Ecto neural progenitor cell (in vitro differentiated cells): ENCODE results near the gene CNTROB.
"Not testable (repeated sequence)": the region's sequence is repeated elsewhere in the genome, so short reads cannot be mapped to it uniquely, and the experiment has no call there.

Experiments used
- DNase-seq: peaks from one replicate; pipeline ENCODE4 v3.0.0-alpha.2; 2018; ENCODE audit warnings: low spot score

Gene CNTROB

GRCh38 chr17:7946441-7946840, 14.4 kb downstream of the CNTROB start:
- DNase-seq = no peak

- DNase-seq = no peak
Measured at GRCh38 chr17:7947651-7948050, 15.6 kb downstream of the CNTROB start.

DNA sequence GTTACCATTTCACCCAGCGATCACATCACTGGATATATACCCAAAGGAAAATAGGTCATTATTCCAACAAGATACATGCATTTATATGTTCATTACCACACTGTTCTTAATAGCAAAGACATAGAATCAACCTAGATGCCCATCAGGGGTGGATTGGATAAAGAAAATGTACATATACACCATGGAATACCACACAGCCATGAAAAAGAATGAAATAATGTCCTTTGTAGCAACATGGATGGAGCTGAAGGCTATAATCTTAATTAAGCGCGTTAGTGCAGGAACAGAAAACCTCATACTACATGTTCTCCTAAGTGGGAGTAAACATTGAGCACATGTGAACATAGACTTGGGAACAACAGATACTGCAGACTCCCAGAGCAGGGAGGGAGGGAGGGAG, 18.6 kb downstream of the CNTROB start:
- DNase-seq = no peak

GRCh38 chr17:7951143-7951792, 19.3 kb downstream of the CNTROB start:
- DNase-seq = no peak

DNA sequence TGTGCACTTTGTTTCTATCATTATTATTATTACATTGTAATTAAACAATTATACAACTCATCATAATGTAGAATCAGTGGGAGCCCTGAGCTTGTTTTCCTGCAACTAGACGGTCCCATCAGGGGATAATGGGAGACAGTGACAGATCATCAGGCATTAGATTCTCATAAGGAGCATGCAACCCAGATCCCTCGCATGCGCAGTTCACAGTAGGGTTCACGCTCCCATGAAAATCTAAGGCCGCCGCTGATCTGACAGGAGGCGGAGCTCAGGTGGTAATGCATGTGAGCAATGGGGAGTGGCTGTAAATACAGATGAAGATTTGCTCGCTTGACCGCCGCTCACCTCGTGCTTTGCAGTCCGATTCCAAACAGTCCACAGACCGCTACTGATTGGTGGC, 21.3 kb downstream of the CNTROB start:
- DNase-seq = not testable (repeated sequence)

- no peak for DNase-seq
Measured at GRCh38 chr17:7955414-7956227, 23.6 kb downstream of the CNTROB start.

- no peak for DNase-seq
Measured at GRCh38 chr17:7956228-7956965, 24.4 kb downstream of the CNTROB start.

GRCh38 chr17:7959503-7960253, 27.7 kb downstream of the CNTROB start:
- no peak for DNase-seq

DNA sequence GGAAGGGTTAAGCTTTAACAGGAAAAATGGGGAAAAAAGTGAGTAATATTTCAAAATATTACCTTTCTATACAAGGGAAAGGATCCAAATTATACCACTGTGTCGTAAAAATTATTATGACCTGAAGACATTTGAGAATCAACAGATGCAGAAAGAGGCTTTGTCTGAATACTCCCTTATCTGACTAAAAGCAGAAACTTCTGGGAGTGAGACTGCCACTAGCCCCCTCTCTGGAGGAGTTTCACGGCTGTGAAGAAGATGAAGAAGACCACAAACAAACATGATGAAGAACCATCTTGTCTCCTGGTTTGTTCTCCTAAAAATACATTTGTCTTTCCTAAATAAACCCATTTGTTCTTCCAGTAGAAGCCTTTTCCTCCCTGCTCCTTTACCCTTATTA, 29.4 kb downstream of the CNTROB start:
- no peak for DNase-seq

DNA sequence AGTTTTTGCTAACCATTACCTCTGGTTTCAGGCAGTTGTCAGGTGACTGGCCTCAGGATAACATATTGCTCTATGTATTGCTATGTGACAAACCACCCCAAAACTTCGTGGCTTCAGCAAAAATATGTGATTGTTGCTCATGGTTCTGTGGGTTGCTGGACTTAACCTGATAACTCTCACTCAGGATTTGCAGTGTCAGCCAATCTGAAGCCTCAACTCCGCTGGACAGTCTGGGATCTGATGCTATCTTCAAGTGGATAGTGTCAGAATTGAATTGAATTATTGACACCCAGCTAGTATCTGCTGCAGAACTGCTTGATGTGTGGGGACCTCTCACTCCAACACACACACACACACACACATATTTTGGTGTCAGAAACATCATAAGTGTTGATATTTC, 35.7 kb downstream of the CNTROB start:
- no peak for DNase-seq

GRCh38 chr17:7969433-7969832, 37.4 kb downstream of the CNTROB start:
- DNase-seq = no peak

GRCh38 chr17:7971651-7972050, 39.6 kb downstream of the CNTROB start:
- DNase-seq = no peak

GRCh38 chr17:7972131-7972785, 40.3 kb downstream of the CNTROB start:
- DNase-seq = no peak

- no peak for DNase-seq
Measured at GRCh38 chr17:7974638-7975131, 42.7 kb downstream of the CNTROB start.

GRCh38 chr17:7977039-7977438, 45.0 kb downstream of the CNTROB start:
- no peak for DNase-seq

GRCh38 chr17:7977805-7978204, 45.8 kb downstream of the CNTROB start:
- no peak for DNase-seq

- no peak for DNase-seq
Measured at GRCh38 chr17:7982173-7982572, 50.2 kb downstream of the CNTROB start.

DNA sequence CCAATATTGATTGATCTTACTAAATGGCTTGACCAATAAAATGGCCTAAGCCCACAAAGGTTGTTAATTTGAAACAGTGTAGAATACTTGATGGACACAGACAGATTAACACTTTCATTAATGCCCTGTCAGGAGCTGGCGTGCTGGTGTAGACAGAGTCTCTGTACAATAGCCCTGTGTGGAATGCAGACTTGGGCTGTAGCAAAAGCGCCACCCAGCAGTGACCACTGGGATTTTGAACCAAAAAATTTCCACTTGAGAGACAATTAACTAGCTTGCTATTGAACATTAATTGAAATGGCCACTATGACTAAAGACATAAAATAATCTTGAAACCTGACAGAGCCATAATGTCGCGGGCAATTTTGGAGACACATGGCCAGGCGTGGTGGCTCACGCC, 50.7 kb downstream of the CNTROB start:
- no peak for DNase-seq

- no peak for DNase-seq
Measured at GRCh38 chr17:7984904-7985303, 52.9 kb downstream of the CNTROB start.

DNA sequence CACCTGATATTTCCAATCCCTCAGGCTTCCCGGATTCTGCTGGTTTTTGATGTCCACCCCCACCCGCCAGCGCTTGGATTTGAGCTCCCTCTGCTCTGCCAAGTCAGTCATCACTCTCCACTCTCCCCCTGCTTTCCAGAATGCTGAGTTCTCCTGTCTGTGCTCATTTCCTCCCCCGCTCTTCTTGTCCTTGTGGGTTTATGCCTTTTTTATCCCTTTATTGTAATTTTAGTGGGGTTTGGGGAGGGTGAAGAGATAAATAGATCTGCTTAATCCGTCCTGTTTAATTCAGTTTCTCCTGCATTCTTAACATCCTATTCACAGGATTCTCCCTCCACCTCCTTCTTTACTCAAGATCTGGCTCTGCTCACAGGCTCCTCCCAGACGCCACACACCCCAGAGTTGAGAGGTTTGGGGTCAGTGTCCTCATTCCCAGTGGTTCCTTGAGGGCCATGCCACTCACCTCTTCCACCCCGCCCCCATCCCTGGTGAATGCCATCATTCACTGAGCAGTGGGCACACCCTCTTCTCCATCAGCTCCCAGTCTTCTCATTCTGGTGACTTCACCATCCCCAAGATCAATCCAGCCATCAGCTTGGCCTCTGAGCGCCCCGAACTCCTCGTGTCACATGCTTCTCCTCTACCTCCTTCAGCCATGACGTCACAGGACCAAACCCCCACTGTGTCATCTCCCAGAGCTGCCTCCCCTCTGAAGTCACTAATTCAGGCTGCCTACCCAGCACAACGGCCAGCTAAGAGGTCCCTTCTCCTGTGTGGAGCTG, 55.3 kb downstream of the CNTROB start:
- DNase-seq = no peak

DNA sequence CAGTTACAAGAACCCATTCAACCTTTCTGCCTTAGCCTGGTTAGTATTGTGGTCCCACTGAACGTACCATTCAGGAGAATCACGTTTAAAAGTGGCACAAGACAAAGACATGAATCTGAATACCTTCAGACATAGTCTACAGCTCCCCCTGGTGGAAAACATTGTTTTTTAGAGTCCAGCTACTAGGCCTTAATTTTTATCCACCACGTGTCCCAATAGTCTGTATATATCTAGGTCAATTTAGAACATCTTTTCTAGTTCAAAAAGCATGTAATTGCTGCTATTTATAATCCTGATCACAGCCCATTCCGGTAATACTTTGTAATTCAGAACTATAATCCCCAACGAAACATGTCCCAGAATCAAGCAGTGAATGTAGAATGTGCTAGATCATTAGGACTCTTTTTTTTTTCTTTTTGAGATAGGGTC, 56.8 kb downstream of the CNTROB start:
- DNase-seq = no peak
